Duodenal mucosa (tissue), 2 donors: ENCODE data around the gene SMOC1.

ENCODE experiments used
- H3K27ac ChIP-seq: one replicate; pipeline ENCODE4 v1.7.0; 2013; ENCODE audit warnings: low read depth, low read length
- H3K27me3 ChIP-seq, 2 donors: one replicate each; pipeline ENCODE4 v1.7.0; 2013; ENCODE audit warnings: low read length in 2 of 2, control low read depth in 1 of 2; ENCODE audit not compliant: insufficient read depth in 2 of 2, control insufficient read depth in 1 of 2
- H3K36me3 ChIP-seq, 2 donors: one replicate each; pipeline ENCODE4 v1.7.0; 2013; ENCODE audit warnings: low read length in 2 of 2, control low read depth in 1 of 2; ENCODE audit not compliant: insufficient read depth in 2 of 2, control insufficient read depth in 1 of 2
- H3K4me1 ChIP-seq, 2 donors: one replicate each; pipeline ENCODE4 v1.7.0; 2013; ENCODE audit warnings: low read length in 2 of 2, control low read depth in 1 of 2; ENCODE audit not compliant: insufficient read depth in 2 of 2, control insufficient read depth in 1 of 2
- H3K4me3 ChIP-seq, 2 donors: one replicate each; pipeline ENCODE4 v1.7.0; 2013; ENCODE audit warnings: low read length in 2 of 2, low read depth in 1 of 2
- H3K9ac ChIP-seq, 2 donors: one replicate each; pipeline ENCODE4 v1.7.0; 2013; ENCODE audit warnings: low read length in 2 of 2, low read depth in 1 of 2
- H3K9me3 ChIP-seq, 2 donors: one replicate each; pipeline ENCODE4 v1.7.0; 2013; ENCODE audit warnings: low read length in 2 of 2, control low read depth in 1 of 2; ENCODE audit not compliant: control insufficient read depth in 1 of 2

The SMOC1 gene

GRCh38 chr14:69951935-69952334 is 72.7 kb downstream of the SMOC1 start:
- H3K27ac ChIP-seq, result no peak overlapping the region
- H3K4me1 ChIP-seq, result no peaks in the 10 kb centered on the region
- H3K36me3 ChIP-seq, result no peaks in the 10 kb centered on the region
- H3K9ac ChIP-seq, result no peak overlapping the region
- no peaks in the 10 kb centered on the region for H3K9me3 ChIP-seq
- H3K4me3 ChIP-seq, result no peak overlapping the region
- peaks cover 0 to 5% of the 10 kb centered on the region in 2 donors for H3K27me3 ChIP-seq

DNA sequence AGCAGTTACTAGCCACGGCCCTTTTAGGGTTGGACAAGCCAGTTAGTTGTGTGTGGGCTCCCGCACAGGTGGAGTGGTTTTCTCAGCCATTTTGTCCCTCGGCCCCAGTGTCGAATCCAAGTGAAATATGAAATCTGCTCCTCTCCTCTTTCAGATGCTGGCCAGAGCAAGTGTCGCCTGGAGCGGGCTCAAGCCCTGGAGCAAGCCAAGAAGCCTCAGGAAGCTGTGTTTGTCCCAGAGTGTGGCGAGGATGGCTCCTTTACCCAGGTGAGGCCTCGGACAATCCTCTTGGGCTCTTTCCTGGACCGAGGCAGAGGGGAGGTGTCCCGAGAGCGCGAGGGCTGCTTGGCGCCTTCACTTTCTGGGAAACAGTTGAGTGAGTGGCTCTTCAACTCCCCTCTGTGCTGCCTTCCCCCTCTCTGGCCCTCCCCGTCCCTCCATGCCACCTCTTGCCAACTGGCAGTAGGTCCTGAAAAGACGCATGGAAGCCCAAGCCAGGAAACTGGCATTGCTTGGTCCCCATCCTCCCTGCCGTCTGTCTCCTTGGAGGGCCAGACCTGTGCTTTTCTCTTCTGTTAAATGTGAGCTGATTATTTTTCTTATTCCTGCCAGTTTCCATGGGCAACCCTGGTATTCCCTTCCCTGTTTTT is 74.2 kb downstream of the SMOC1 start:
- H3K4me3 ChIP-seq, result no peak overlapping the region
- no peaks in the 10 kb centered on the region for H3K36me3 ChIP-seq
- H3K27me3 ChIP-seq, result peaks cover 0 to 5% of the 10 kb centered on the region in 2 donors
- no peaks in the 10 kb centered on the region for H3K9me3 ChIP-seq
- H3K9ac ChIP-seq, result no peak overlapping the region
- no peak overlapping the region for H3K27ac ChIP-seq
- H3K4me1 ChIP-seq, result no peaks in the 10 kb centered on the region

- H3K4me3 ChIP-seq, result no peak overlapping the region
- peaks cover 0 to 5% of the 10 kb centered on the region in 2 donors for H3K27me3 ChIP-seq
- H3K4me1 ChIP-seq, result no peaks in the 10 kb centered on the region
- no peaks in the 10 kb centered on the region for H3K9me3 ChIP-seq
- H3K27ac ChIP-seq, result no peak overlapping the region
- H3K36me3 ChIP-seq, result no peaks in the 10 kb centered on the region
- no peak overlapping the region for H3K9ac ChIP-seq
These were observed 76.9 kb downstream of the SMOC1 start for GRCh38 chr14:69955855-69956845.

- Histone ChIP-seq H3K27me3 (peaks cover 0 to 5% of the 10 kb centered on the region in 2 donors), H3K9me3 (no peaks in the 10 kb centered on the region), H3K4me1 (no peaks in the 10 kb centered on the region), H3K27ac (no peak overlapping the region), H3K9ac (no peak overlapping the region), H3K4me3 (no peak overlapping the region), H3K36me3 (no peaks in the 10 kb centered on the region)
These were observed 77.8 kb downstream of the SMOC1 start for GRCh38 chr14:69956970-69957369.

DNA sequence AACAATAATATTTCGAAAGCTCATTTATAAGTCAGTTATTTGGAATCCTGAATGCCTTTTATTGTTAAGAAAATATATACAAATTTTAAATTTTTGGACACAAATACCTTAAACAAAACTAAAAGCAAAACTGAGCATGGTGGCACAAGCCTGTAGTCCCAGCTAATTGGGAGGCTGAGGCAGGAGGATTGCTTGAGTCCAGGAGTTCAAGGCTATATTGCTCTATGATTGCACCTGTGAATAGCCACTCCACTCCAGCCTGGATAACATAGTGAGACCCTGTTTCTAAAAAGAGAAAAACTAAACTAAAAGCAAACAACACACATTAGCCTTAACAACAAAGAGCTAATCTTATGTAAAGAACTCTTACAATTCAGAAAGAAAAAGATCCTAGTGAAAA is 78.8 kb downstream of the SMOC1 start:
- no peak overlapping the region for H3K9ac ChIP-seq
- no peaks in the 10 kb centered on the region for H3K4me1 ChIP-seq
- H3K9me3 ChIP-seq, result no peaks in the 10 kb centered on the region
- peaks cover 0 to 5% of the 10 kb centered on the region in 2 donors for H3K27me3 ChIP-seq
- no peak overlapping the region for H3K27ac ChIP-seq
- no peak overlapping the region for H3K4me3 ChIP-seq
- no peaks in the 10 kb centered on the region for H3K36me3 ChIP-seq

- no peak overlapping the region for H3K4me3 ChIP-seq
These were observed 79.9 kb downstream of the SMOC1 start for GRCh38 chr14:69959136-69959535.

DNA sequence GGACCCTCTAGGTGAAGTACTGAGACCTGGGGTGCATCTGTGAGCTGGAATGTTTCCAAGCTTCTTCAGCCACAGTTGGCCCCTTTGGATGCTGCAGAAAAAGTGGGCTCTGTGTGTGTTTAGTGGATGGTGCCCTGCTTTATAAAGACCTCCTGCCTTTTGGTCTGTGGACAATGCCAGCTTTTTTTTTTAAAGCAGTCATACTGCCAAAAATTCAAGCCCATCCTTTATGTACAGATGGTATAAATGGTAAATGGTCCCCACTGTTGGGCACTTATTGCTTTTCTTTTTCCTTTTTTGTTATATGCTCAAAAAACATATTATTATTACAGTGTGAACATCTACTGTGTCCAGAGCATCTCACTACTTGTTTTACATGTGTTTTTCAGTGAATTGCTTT is 81.1 kb downstream of the SMOC1 start:
- Histone ChIP-seq H3K9me3 (no peaks in the 10 kb centered on the region), H3K9ac (no peak overlapping the region), H3K4me1 (no peaks in the 10 kb centered on the region), H3K27ac (no peak overlapping the region), H3K27me3 (no peaks in the 10 kb centered on the region), H3K4me3 (no peak overlapping the region), H3K36me3 (no peaks in the 10 kb centered on the region)

More at GRCh38 chr14:69959136-69959535, 79.9 kb downstream of the SMOC1 start:
- Histone ChIP-seq H3K36me3 (no peaks in the 10 kb centered on the region), H3K27ac (no peak overlapping the region), H3K27me3 (peaks cover 0 to 5% of the 10 kb centered on the region in 2 donors), H3K4me1 (no peaks in the 10 kb centered on the region), H3K9ac (no peak overlapping the region), H3K9me3 (no peaks in the 10 kb centered on the region)

DNA sequence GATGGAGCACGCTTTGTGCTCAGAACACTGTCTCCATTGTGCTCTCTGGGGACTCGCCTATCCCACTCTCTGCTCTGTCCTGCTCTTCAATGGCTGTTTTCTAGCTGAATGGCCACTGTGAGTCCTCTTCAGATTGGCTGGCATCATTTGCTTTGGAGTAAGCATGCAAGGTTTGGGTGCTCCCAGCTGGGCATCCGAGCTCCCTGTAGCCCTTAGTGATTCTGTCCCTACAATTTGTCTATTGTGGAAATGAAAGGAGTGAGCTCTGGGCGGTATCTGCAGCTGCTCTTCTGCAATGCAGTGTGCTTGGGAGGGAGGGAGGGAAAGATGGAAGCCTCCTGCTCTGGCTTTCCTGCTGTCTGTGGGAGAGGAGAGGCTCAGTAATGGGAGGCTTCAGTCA is 84.8 kb downstream of the SMOC1 start:
- no peak overlapping the region for H3K4me3 ChIP-seq
- H3K9ac ChIP-seq, result no peak overlapping the region
- no peaks in the 10 kb centered on the region for H3K27me3 ChIP-seq
- no peak overlapping the region for H3K27ac ChIP-seq
- no peaks in the 10 kb centered on the region for H3K9me3 ChIP-seq
- no peaks in the 10 kb centered on the region for H3K4me1 ChIP-seq
- no peaks in the 10 kb centered on the region for H3K36me3 ChIP-seq

GRCh38 chr14:69964841-69965240 is 85.6 kb downstream of the SMOC1 start:
- Histone ChIP-seq H3K9me3 (no peaks in the 10 kb centered on the region), H3K9ac (no peak overlapping the region), H3K27me3 (no peaks in the 10 kb centered on the region), H3K4me3 (no peak overlapping the region), H3K36me3 (no peaks in the 10 kb centered on the region), H3K27ac (no peak overlapping the region), H3K4me1 (no peaks in the 10 kb centered on the region)

DNA sequence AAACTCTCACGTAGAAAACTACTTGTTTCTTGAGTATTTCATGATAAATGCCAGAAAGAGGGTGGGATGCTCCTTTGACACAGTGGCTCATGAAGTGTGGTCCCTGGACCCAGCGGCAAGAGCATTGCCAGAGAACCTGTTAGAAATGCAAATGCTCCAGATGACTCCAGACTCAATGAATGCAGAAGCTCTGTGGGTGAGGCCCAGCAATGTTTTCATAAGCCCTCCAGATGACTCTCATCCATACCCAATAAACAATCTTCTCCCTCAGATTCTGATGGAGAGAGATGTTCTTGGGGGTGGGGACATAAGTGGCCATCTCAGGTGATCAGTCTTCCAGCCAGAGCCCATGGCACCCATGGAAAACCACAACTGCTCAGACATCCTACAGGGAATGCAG is 88.9 kb downstream of the SMOC1 start:
- H3K4me3 ChIP-seq, result no peak overlapping the region
- no peaks in the 10 kb centered on the region for H3K36me3 ChIP-seq
- no peak overlapping the region for H3K9ac ChIP-seq
- H3K27ac ChIP-seq, result no peak overlapping the region
- H3K27me3 ChIP-seq, result no peaks in the 10 kb centered on the region
- H3K4me1 ChIP-seq, result no peaks in the 10 kb centered on the region
- H3K9me3 ChIP-seq, result no peaks in the 10 kb centered on the region
